AG04449 (cell line): ENCODE data around the gene SDC3.

ENCODE experiments used
- CTCF ChIA-PET: fragments of 350-600 bp; formaldehyde crosslinking; extraction: SDS; loops from one replicate; lab custom pipeline; 2021; ENCODE audit warnings: antibody characterized with exemption; lab: Yijun Ruan, JAX
- POLR2A ChIA-PET: fragments of 400-600, 350-600 bp; formaldehyde crosslinking; extraction: SDS; loops from one replicate; lab custom pipeline; 2020; ENCODE audit warnings: antibody characterized with exemption, inconsistent platforms; lab: Yijun Ruan, JAX
- DNase-seq: peaks from one replicate; pipeline ENCODE4 v3.0.0-alpha.2; 2010; ENCODE audit warnings: low read depth, low spot score
- H3K4me3 ChIP-seq: 2 replicates; pipeline ENCODE4 v1.5.1; 2011; ENCODE audit warnings: low read depth, mild to moderate bottlenecking, control low read depth, low read length
- CTCF ChIP-seq: IDR thresholded peaks from one replicate; pipeline ENCODE4 v1.5.1; 2011; ENCODE audit warnings: mild to moderate bottlenecking, moderate library complexity, low read length, control low read depth, inconsistent platforms; ENCODE audit not compliant: insufficient read depth; ENCODE audit errors: missing control alignments

The SDC3 gene

GRCh38 chr1:30845904-30846290 is 62.7 kb downstream of the SDC3 start:
- DNase-seq = no peak
- CTCF ChIA-PET = no interaction called here

DNA sequence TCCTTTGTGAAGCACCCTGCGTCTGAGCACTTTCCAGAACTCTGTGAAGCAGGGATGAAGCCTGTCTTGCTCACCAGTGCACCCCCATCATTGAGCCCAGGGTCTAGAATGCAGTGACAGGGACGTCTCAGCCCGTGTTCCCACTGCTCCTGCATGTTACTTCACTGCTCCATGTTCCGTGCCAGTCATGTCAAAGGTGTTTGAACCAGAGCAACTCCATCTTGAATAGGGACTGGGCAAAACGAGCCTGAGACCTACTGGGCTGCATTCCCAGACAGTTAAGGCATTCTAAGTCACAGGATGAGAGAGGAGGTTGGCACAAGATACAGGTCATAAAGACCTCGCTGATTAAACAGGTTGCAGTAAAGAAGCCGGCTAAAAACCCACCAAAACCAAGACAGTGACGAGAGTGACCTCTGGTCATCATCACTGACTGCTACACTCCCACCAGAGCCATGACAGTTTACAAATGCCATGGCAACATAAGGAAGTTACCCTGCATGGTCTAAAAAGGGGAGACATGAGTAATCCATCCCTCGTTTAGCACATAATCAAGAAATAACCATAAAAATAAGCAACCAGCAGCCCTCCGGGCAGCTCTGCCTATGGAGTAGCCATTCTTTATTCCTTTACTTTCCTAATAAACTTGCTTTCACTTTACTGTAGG is 63.2 kb downstream of the SDC3 start:
- no peak for TF ChIP-seq CTCF
- ChIA-PET POLR2A (no interaction called here), CTCF (interaction anchor here (1.0 kb wide), 1 partner anchor 21 kb away, joined by 3 read pairs; no protein-coding TSS in a partner anchor)
- no peak overlapping the region for H3K4me3 ChIP-seq
- no peak for DNase-seq

More at GRCh38 chr1:30845904-30846290, 62.7 kb downstream of the SDC3 start:
- no peak for TF ChIP-seq CTCF
- no peak overlapping the region for H3K4me3 ChIP-seq
- POLR2A ChIA-PET = no interaction called here

DNA sequence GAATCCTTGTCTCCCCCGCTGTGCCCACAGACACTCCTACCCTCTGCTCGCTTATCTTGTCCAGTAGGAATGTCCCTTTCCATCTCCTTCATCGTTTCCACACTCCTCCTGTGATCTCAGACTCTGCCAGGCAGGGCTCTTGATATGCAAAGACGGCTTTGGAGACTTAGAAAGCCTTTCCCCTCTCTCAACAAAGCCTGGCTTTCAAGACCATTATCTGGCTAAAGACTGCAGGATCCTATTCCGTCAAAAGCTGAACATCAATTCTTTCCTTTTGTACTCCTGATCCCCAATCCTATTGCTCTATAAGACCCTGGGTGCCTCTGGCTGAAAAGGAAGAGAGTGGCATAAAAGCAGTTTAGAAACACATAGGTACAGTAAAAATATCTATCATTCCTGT is 63.9 kb downstream of the SDC3 start:
- no peak for DNase-seq
- no peak overlapping the region for H3K4me3 ChIP-seq
- ChIA-PET POLR2A (no interaction called here), CTCF (interaction anchor here (1.0 to 1.8 kb wide), 2 partner anchors 21 to 42 kb away, joined by 3 to 7 read pairs; no protein-coding TSS in a partner anchor)
- no peak for TF ChIP-seq CTCF

GRCh38 chr1:30842697-30843354 is 65.7 kb downstream of the SDC3 start:
- POLR2A ChIA-PET = no interaction called here
- CTCF ChIA-PET = interaction anchor here (0.9 to 1.9 kb wide), 3 partner anchors 41 to 63 kb away, joined by 4 to 7 read pairs (median 4); no protein-coding TSS in a partner anchor
- TF ChIP-seq CTCF = no peak
- no peak for DNase-seq
- no peak overlapping the region for H3K4me3 ChIP-seq

GRCh38 chr1:30840904-30841598 is 67.5 kb downstream of the SDC3 start:
- H3K4me3 ChIP-seq = no peak overlapping the region
- DNase-seq = no peak
- TF ChIP-seq CTCF = no peak
- ChIA-PET CTCF (interaction anchor here (1.0 to 2.0 kb wide), 3 partner anchors 11 to 61 kb away, joined by 4 to 6 read pairs (median 4); no protein-coding TSS in a partner anchor), POLR2A (no interaction called here)
